ENCODE results near the gene CTDNEP1. TPM values are rescaled to one million over a fixed set of nuclear protein-coding genes. Genes with fewer than 3 reads are reported as not detected.

CTDNEP1 gene
- total and polyA plus RNA-seq, 4 donors, result 11.0 to 28.6 (median 18.6) TPM

- peaks cover 12 to 60% (median 46%) of the 10 kb centered on the region in 4 donors for H3K4me1 ChIP-seq (ENCODE audit: control insufficient read depth in 4 of 4, insufficient read depth in 4 of 4, low read length in 3 of 4)
- H3K9me3 ChIP-seq (ENCODE audit: control insufficient read depth in 4 of 4, low read length in 3 of 4), result no peaks in the 10 kb centered on the region
Observed at GRCh38 chr17:7219812-7220592, 31.5 kb downstream of the CTDNEP1 start, which contains the start of the genes ACADVL and DLG4. Gene ACADVL, plus strand, starts transcription at chr17:7219938. Its CDS starts 47 bp downstream, at chr17:7219985. Gene DLG4, minus strand, starts transcription at chr17:7219836.

More at GRCh38 chr17:7219812-7220592, 31.5 kb downstream of the CTDNEP1 start, which contains the start of the genes ACADVL and DLG4:
- under 1% methylated on average over 63 of the region's 63 CpGs for WGBS
- DNase-seq (ENCODE audit: low spot score), result peak; percentile 84
- Histone ChIP-seq H3K4me3 (ENCODE audit: low read depth in 1 of 3, low read length in 3 of 3) (peak within 1 kb of the TSS; percentile 79 to 82 (median 82)), H3K27ac (ENCODE audit: low read depth in 1 of 2, low read length in 2 of 2) (peak within 1 kb of the TSS; percentile 99), H3K27me3 (ENCODE audit: control insufficient read depth in 4 of 4, insufficient read depth in 4 of 4, low read length in 3 of 4) (no peaks in the 10 kb centered on the region), H3K9ac (ENCODE audit: low read depth in 1 of 2, low read length in 2 of 2) (peak within 1 kb of the TSS; percentile 78 to 79), H3K36me3 (ENCODE audit: control insufficient read depth in 4 of 4, insufficient read depth in 3 of 4, low read depth in 1 of 4, low read length in 3 of 4) (peaks cover 11 to 40% (median 27%) of the 10 kb centered on the region in 4 donors)
- TF ChIP-seq ATF3 (IDR thresholded peaks at IDR 0.05) (no peak), JUND (IDR thresholded peaks at IDR 0.05) (peak; percentile 82 to 95), FOXA1 (IDR thresholded peaks at IDR 0.05) (peak; percentile 55), NR2F2 (IDR thresholded peaks at IDR 0.05) (peak; percentile 51), YY1 (IDR thresholded peaks at IDR 0.05) (peak; percentile 33), ZBTB33 (IDR thresholded peaks at IDR 0.05) (peak; percentile 49), REST (IDR thresholded peaks at IDR 0.05) (peak; percentile 5), TAF1 (conservative IDR thresholded peaks at IDR 0.05) (peak; percentile 54), SP1 (IDR thresholded peaks at IDR 0.05) (peak; percentile 98), EGR1 (IDR thresholded peaks at IDR 0.05; ENCODE audit: low read depth in 2 of 2) (peak; percentile 92 to 99), FOXA2 (IDR thresholded peaks at IDR 0.05) (peak; percentile 39), RXRA (IDR thresholded peaks at IDR 0.05) (peak; percentile 97 to 98), MAX (IDR thresholded peaks at IDR 0.05) (peak; percentile 86), GABPA (IDR thresholded peaks at IDR 0.05 in 1 of 2, conservative IDR thresholded peaks at IDR 0.05 in 1 of 2) (peak in 1 of 2 donors; percentile 82), HNF4A (conservative IDR thresholded peaks at IDR 0.05) (peak; percentile 84 to 92), CTCF (IDR thresholded peaks at IDR 0.05; ENCODE audit: low read depth, low read length, missing input control) (no peak), RAD21 (IDR thresholded peaks at IDR 0.05) (peak; percentile 9 to 28), HNF4G (IDR thresholded peaks at IDR 0.05) (peak; percentile 48)
